GM21717 (cell line): ENCODE results near the gene ZSCAN10.

Experiments
- ATAC-seq: cut with Tn5 transposase; IDR thresholded peaks from one replicate; pipeline ENCODE4 v1.9.1; 2021; ENCODE audit warnings: mild to moderate bottlenecking, moderate library complexity; ENCODE audit not compliant: unreplicated experiment

The ZSCAN10 gene

DNA sequence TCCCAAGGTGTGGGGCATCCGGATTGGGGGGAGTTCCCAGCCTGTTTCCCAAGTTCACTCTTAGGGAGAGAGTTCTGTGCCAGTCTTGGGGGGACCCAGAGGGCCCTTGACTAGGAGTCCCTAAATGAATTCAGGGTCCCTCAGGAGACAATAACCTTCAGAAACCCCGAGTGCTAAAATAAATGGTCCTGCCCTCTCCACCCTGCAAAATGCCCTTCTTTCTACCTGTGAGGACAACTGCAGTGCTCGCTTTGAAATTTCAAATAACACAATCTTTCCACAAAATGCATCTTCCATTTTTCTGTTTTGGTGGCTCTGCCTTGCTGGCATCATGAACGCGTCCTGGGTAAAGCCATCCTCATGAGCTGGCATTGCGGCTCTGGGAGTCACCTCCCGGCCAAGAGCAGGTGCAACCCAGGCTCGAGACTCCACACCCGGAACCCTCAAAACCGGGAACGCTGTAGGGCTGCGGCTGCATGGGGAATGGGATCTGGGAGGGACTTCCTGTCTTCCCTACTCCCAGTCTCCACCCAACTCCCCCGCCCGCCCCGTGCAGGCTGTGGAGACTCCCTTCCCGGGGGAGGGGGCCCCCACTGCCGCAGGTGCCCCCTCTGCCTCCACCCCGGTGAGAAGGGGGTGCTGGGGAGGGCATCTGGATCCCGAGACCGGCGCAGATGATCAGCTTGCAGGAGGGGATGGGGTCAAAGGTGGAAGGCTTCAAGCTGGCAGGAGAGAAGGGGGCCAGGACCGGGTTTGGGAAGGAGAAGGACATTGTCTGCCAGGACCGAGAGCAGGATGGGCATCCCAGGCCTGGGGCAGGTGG lies 13.2 kb upstream of the ZSCAN10 start, which contains the start of gene ZNF205:
ZNF205 (plus strand) TSS at position 529 of the 823 bp plus-strand sequence. CDS start 845 bp downstream, outside the sequence.
- ATAC-seq, result no peak

DNA sequence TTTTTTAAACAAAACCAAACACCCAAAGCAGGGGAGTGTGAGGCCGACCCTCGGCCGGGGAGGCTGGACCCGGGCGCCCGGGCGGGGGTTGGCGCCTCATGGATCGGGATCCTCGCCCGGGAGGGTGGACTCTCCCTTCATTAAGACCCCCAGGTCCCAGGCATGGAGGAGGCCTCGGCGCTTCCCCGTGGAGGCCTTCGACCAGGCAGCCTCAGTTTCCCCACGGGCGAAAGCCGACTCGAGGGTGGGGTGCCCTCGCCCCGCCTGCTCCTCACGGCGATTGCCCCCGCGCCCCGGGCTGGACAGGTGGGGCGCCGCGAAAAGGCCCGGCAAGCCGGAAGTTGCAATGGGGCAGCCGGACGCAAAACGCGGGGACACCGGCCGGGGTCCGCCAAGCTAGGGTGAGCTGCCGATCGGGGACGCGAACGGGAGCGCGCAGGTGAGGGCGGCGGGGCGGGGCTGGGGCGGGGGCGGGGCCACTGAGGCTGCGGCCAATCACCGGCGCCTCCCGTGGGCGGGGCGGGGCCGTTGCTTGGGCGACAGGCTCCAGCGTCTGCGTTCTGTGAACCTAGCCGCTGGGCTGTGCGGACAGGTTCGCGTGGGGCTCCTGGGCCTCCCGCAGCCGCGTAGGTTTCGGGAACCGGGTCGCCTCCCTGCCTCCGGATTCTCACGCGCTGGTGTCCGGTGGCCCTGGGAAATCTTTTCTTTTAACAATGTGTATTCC lies 7.3 kb upstream of the ZSCAN10 start:
- peak; percentile 60 for ATAC-seq

DNA sequence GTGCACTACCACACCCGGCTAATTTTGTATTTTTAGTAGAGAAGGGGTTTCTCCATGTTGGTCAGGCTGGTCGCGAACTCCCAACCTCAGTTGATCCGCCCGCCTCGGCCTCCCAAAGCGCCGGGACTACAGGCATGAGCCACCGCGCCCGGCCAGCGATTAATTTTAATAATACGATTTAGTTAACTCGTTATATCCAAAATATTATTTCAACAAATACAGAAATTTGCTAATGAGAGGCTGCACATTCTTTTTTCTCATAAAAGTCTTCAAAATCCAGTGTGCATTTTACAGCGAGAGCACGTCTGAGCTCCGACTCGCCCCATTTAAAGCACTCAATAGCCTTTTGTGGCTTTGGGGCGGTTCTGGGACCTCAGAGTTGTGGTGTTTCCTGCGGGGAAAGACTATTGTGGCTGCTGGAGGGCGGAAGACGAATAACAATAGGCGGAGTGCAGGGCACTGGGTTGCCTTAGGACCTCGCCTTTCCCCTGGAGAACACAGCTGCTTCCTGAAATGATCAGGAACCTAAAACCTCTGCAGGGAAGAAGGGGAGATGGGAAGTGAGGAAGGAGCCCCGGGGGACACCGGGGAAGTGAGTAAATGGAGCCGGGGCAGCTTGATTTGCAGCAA lies 2.9 kb upstream of the ZSCAN10 start:
- no peak for ATAC-seq

DNA sequence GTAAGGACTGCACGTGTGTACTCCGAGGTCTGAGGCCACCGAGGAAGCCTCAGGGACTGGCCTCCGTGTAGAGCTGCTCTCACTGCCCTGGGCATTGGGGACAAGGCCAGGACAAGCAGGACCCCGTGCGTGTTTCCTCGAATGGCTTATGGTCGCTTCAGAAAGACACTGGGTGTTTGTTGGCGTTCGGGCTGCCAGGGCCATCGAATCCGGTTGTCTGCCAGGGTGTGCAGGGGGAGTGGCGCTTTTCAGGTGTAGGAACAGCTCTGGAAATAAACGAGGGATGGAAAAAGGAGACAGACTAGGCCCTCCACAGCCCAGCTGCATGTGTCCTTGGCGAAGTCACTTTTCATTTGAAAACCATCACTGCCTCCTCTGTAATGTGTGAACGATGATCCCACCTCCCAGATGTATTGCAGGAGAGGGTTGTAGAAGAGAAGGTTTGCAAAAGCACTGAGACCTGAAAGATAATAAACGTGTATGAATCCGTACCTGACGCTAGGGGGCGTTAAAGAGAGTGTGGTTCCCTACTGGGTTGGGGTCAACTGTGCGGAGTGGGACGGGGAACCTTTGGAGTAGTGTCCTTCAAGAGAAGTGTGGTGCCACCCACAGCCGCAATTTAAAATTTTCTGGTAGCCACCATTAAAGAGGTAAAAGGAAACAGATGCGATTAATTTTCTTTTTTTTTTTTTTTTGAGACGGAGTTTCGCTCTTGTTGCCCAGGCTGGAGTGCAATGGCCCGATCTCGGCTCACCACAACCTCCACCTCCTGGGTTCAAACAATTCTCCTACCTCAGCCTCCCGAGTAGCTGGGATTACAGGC lies 2.1 kb upstream of the ZSCAN10 start:
- no peak for ATAC-seq

DNA sequence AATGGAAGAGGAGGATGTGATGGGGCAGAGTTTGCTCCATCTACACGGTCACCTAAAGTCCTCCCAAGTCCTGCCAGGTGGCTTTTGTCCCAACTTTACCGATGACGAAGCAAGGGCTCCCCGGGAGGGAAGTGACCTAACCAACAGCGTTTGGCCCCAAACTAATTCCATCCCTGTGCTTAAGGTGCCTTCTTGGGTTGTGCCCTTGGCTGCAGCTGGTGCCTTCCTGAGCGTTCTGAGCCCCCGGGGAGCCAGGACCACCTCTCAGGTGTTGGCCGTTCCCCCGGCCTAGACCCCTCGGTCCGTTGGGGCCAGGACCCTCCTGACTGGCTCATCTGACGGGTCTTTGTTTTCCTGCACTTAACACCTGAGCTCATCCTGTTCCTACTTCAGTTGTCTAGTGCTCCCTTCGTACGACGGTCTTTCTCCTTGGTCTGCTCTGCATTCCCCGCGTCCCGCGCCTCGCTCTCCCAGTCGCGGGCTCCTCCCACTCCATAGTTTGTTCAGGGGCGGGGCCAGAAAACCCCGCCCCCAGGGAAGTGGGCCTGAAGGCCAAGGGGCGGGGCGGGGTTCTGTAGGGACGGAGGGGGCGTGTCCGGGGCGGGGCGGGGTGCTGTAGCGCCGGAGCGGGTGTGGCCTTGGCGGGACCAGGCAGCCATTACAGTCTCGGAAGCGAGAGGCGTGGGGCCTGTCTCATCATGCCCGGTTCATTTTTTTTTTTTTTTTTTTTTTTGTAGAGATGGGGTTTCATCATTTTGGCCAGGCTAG lies 822 bp upstream of the ZSCAN10 start:
- no peak for ATAC-seq

DNA sequence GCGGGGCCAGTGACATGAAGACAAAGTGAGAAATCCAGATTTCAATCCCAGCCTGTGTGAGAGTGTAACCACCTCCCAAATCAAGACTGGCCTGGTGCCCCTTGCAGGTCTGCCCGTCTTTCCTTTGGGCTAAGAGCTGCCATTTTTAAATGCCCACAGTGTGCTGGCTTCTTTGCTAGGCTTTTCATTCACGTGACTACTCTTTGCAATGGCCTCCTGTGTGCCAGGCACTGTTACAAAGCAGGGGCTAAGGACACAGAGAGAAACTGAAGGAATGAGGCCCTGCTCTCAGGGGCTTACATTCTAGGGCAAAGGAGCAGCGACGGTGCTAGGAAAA lies 269 bp upstream of the ZSCAN10 start:
- no peak for ATAC-seq

DNA sequence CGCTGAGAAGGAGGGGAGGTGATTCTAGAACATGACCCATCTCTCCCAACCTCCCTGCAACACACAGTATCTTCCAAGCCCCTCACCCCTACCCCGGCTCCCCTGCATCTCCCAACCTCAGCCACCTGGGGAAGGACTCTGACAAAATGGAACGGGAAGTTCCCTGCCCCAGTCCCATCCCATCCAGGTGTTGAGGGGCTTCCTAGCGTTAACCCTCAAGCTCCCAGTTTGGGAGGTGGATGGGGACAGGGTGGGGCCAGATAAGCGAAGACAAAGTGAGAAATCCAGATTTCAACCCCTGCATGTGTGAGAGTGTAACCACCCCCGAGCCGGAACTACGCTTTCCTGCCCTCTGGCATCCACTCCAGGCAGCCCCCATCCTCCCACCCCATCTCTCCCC lies 1.8 kb downstream of the ZSCAN10 start:
- ATAC-seq, result no peak

DNA sequence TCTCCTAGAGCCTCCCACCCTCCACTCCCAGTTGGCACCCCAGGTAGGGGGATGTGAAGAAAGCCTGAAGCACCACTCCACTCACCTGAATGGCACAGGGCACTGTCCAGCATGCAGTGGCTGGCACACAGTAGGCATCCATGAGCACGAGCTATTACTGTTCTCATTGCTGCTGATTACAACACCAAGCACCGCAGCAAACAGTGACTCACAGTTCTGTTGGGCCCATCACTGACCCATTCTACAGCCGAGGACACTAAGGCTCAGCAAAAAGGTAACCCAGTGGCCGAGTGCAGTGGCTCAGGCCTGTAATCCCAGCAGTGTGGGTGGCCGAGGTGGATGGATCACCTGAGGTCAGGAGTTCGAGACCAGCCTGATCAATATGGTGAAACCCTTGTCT lies 2.7 kb downstream of the ZSCAN10 start:
- peak; percentile 9 for ATAC-seq

DNA sequence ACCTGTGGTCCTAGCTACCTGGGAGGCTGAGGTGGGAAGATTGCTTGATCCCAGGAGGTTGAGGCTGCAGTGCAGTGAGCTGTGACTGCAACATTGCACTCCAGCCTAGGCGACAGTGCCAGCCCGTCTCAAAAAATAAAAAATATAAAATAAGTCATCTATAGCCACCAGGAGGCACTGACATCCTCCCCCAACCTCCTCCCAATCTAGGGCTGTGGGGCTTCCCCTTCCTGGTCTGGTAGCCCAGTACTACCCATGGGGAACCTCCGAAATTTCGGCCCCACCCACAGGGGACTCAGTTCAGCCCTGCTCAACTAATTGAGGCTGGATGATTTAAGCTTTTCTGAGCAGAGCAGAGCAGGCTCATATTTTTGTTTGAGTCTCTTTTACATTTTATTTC lies 3.2 kb downstream of the ZSCAN10 start:
- ATAC-seq, result peak; percentile 51

DNA sequence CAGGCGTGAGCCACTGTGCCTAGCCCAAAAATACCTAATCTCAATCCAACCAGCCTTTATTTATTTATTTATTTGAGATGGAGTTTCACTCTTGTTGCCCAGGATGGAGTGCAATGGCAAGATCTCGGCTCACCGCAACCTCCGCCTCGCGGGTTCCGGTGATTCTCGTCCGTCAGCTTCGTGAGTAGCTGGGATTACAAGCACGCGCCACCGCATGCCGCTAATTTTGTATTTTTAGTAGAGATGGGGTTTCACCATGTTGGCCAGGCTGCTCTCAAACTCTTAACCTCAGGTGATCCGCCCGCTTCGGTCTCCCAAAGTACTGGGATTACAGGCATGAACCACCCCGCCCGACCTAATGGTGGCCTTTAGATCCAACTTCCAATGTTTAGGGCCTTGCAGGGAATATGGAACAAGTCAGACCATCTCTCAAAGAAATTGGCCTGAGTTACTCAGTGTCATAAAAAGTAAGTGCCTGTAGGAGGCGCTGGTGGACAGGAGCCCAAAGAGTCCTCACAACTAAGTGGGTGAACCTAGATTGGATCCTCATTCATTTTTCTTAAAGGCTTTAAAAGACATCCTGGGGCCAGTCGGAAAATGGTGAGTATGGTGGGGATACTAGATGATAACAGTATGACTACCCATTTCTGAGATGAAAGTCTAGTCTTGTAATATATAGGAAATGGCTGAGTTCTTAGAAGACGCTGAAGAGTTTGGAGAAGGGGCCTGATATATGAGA lies 4.6 kb downstream of the ZSCAN10 start:
- no peak for ATAC-seq

DNA sequence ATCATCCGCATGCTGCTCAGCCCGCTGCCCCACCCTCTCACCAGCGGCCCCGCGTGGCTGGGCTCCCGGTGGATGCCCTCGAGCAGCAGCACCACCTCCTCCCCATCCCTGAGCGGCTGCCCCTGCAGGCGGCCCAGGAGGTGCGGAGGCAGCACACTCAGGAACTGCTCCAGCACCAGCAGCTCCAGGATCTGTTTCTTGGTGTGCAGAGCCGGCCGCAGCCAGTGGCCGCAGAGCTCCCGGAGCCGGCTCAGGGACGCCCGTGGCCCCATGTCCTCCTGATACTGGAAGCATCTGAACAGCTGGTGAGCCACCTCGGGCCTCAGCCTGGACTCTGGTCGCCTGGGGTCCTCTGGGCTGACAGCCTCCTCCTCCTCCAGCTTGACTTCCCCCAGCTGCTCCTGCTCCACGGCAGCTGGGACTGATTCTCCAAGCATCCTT lies 6.6 kb downstream of the ZSCAN10 start:
- ATAC-seq, result no peak

DNA sequence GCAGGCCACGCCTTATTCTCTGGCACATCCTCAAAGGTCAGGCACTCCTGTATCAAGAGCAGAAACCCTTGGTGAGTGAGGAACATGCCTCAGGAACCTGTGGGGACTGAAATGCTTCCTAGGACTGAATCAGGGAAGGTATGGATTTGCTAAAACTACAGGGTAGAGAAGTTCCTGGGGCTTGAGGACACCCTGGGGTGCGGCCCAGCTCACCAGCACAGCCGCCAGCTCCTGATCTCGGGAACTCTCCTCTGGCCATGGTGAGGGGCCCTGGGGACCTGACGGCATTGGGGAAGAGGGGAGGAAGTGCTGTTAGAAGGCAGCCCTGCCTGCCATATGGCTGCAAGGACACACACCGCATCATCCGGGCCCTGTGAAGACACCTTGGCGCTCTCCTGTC lies 7.5 kb downstream of the ZSCAN10 start:
- ATAC-seq, result no peak

DNA sequence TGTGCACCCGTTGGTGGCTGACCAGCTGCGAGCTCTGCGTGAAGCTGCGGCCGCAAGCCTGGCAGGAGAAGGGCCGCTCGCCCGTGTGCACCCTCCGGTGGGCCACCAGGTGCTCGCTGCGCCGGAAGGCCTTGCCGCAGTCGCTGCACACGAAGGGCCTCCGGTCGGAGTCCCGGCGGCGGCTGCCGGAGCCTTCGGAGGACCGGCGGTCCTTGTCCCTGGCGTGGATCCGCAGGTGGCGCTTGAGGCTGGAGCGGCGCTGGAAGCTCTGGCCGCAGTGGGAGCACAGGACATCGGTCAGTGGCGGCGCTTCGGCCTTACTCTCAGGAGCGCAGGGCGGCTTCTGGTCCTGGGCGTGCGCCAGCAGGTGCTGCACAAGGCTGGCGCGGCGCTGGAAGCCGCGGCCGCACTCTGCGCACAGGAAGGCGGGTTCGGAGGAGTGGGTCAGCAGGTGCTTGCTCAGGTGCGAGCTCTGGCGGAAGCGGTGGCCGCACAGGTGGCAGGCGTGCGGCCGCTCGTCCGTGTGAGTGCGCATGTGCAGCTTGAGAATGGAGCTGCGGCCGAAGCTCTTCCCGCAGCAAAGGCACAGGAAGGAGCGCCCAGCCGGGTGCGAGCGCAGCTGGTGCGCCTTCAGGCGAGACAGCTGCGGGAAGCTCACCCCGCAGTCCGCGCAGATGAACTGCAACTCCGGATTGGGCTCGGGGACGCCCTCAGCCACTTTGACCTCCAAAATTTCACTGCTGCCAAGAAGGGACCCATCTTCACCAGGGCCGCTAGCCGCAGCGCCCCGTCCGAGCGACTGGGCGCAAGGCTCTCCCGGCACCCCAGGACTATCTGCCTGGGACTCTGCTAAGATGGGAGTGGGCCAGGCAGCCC lies 9.1 kb downstream of the ZSCAN10 start:
- ATAC-seq, result no peak

DNA sequence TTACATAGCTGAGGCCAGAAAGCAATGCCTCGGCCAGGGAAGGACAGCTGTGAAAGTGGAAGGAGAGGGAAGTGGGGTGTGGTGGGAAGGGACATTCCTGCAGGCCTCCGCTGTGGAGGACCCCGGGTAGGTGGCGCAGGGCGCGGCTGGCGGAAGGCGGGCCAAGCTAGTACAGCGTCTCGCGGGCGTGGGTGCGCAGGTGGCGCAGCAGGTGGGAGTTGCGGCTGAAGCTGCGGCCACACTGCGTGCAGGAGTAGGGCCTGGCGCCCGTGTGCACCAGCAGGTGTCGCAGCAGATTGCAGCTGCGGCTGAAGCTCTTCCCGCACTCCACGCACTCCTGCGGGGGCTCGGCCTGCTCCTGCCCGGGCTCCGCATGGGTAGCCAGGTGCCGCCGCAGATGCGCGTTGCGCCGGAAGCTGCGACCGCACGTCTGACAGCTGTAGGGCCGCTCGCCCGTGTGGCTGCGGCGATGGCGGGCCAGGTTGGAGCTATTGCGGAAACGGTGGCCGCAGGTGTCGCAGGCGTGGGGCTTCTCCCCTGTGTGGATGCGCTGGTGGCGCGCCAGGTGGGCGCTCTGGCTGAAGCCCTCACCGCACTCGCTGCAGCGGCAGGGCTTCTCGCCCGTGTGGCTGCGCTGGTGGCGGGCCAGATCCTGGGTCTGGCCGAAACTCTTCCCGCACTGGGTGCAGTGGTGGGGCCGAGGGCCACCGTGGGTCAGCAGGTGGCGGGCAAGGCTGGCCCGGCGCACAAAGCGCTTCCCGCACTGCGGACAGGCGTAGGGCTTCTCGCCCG lies 10.0 kb downstream of the ZSCAN10 start:
- no peak for ATAC-seq

DNA sequence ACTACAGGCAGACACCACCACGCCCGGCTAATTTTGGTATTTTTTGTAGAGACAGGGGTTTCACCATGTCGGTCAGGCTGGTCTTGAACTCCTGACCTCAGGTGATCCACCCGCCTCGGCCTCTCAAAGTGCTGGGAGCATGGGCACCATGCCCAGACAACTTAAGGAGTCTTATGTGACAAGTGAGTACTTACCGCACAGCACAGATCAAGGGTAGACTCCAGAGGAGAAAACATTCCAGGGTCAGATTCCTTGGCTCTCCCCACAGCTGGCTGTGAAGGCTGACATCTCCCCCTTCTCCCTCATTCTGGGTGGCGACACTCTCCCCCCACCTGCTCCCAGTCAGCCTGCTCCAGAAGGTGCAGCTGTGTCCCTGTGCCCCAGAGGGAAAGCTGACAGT lies 10.6 kb downstream of the ZSCAN10 start:
- no peak for ATAC-seq

DNA sequence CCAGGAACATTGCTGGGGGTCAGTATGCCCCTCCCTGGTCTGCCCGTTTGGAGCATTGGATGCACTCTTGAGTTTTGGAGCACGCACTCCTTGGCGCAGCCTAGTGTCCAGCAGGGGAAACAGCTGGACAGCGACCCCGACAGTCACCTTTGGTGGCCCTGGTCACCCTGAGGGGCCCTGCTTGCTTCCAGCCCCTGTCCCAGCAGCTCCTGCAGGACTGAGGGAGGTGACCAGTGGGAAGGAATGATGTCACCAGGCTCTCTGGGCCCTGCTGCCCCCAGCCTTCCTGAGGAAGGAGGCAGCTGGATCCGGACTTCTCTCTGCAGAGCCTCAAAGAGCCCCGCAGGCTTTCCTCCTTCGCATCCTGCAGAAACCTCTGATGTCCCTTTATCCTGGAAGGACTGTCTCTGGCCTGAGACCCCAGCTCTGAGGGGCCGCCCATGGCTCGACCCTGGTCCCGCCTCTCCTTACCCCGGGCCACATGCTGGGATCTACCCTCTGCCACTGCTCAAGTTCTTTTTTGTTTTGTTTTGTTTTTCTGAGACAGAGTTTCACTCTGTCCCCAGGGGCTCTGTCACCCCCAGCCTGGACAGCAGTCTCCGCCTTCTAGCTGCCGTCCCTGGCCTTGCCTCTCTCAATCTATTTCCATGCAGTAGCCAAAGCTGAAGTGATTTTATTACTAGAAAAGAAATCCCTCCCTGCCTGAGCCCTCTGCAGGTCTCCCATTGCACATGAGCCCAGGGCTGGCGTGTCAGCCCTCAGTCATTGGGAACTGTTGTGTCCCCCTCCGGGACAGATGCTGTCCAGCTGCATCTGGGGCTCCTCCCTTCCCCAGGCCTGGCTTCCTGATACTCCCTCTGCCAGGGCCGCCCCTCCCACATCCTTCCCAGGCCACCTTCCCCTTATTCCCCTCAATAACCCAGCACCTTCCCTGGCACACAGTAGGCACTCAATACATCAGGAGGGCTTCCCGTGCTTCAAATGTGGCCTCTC lies 11.6 kb downstream of the ZSCAN10 start:
- ATAC-seq, result no peak
